Astrocyte of the spinal cord (primary cell): Measurements from ENCODE around the gene SPRTN.

Source experiments
- DNase-seq: peaks from one replicate; pipeline ENCODE4 v3.0.0; 2011; ENCODE audit warnings: low read depth, low spot score
- H3K4me3 ChIP-seq: 2 replicates; pipeline ENCODE4 v1.5.1; 2011; ENCODE audit warnings: low read depth, mild to moderate bottlenecking, low read length, moderate library complexity
- in situ Hi-C: cut with HindIII; loops from 2 replicates; pipeline ENCODE4 v1.10.0; 2017; ENCODE audit warnings: low sequenced_read_pairs
- TF ChIP-seq, protein P1 (sequence below): IDR thresholded peaks from 2 replicates; pipeline ENCODE4 v1.5.1; 2012; ENCODE audit warnings: low read depth, mild to moderate bottlenecking, low read length, inconsistent platforms

SPRTN gene

DNA sequence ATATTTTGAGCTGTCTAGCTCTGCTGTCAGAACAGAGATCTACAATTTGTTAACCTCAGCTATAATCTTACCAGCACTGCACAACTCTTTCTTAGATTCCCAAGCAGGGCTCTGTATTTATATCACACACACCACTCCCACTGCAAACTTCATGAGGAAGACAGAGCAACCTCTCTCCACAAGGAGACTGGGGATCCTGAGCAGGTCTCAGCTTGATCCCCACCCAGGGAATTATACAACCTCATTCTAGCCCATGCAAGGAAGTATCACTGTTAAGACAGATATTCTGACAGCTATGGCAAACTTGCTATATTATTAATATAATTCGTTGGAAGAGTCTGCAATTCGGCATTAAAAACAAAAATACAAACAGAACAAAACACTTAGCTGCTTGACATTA lies 43.6 kb downstream of the SPRTN start:
- in situ Hi-C loops, result no loop called here
- TF ChIP-seq, protein P1, sequence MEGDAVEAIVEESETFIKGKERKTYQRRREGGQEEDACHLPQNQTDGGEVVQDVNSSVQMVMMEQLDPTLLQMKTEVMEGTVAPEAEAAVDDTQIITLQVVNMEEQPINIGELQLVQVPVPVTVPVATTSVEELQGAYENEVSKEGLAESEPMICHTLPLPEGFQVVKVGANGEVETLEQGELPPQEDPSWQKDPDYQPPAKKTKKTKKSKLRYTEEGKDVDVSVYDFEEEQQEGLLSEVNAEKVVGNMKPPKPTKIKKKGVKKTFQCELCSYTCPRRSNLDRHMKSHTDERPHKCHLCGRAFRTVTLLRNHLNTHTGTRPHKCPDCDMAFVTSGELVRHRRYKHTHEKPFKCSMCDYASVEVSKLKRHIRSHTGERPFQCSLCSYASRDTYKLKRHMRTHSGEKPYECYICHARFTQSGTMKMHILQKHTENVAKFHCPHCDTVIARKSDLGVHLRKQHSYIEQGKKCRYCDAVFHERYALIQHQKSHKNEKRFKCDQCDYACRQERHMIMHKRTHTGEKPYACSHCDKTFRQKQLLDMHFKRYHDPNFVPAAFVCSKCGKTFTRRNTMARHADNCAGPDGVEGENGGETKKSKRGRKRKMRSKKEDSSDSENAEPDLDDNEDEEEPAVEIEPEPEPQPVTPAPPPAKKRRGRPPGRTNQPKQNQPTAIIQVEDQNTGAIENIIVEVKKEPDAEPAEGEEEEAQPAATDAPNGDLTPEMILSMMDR, result no peak

DNA sequence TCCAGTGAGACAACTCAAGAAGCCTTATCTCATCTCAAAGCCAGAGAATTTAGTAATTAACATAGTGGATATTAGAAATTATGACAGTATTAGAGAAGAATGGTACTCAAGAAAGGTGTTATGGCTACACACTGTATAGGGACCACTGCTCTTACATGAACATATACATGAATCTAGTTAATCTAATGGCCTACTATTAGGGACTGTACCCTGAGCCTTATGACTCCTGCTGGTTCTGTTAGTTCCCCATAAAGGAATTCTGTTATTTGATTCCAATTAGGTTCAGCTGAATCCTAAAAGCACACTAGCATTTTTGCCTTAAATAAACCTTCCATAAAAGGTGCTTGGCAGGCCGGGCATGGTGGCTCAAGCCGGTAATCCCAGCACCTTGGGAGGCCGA lies 44.3 kb downstream of the SPRTN start:
- in situ Hi-C loops, result no loop called here
- no peak overlapping the region for H3K4me3 ChIP-seq
- TF ChIP-seq, protein P1, result no peak
- DNase-seq, result no peak

More for the DNA sequence above, 43.6 kb downstream of the SPRTN start:
- DNase-seq, result no peak
- no peak overlapping the region for H3K4me3 ChIP-seq

DNA sequence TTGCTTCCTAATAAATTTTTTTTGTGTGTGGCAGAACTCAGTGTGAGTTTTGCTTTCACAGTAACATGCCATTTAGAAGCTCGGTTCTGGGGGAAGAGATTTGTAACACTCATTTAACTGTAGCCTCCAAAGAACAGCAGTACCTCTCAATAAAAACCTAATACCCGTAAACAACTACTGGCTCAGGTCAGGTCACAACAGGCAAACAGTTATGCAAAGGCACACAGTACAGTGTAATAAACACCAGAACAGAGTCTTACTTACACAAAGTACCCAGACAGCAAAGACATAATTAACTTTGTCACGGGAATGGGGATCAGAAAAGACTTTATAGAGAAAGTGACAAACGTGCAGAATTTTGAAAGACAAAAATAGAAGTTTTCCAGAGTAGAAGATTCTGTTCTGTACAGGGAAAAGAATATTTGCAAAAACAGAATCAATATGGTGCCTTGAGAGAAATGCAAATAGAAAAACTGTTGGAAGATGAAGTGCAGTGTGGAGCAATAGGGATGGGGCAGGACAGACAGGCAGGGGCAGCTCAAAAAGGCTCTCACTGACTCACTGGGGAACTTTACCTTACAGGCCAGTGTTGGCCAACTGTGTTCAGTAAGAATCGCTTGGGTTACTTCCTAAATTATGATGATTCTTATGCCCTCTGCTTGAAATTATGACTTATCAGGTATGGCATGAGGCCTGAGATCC lies 45.2 kb downstream of the SPRTN start:
- in situ Hi-C loops, result no loop called here

DNA sequence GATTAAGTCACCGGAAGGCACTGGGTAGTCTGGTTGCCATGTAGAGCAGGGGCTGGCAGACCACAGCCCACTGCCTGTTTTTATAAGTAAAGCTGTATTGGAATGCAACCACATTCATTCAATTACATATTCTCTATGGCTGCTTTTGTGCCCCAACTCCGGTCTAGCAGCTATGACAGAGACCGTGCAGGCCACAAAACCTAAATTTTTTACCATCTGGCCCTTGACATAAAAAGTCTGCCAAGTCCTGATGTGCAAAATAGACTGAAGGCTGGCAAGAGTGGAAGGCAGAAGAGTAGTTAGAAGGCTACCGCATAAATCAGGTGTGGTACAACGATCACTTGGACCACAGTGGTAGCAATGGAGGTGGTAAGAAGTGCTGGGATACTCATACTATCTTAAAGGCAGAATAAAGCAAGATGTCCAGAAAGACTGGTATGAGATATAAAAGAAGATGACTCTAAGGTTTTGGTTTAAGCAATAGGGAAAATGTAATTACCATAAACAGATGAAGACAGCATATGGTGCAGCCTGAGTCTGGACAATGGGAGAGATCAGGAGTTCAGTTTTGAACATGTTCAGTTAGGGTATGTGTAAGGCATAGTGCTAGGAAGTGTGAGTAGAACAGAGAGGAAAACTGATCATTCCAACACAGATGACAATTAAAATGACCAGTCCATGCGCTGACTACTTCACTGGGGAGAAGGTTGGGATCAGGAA lies 46.8 kb downstream of the SPRTN start:
- in situ Hi-C loops, result no loop called here
- TF ChIP-seq, protein P1, result no peak
- DNase-seq, result no peak

More for the DNA sequence above, 45.2 kb downstream of the SPRTN start:
- H3K4me3 ChIP-seq, result no peak overlapping the region
- no peak for DNase-seq
- TF ChIP-seq, protein P1, result no peak

DNA sequence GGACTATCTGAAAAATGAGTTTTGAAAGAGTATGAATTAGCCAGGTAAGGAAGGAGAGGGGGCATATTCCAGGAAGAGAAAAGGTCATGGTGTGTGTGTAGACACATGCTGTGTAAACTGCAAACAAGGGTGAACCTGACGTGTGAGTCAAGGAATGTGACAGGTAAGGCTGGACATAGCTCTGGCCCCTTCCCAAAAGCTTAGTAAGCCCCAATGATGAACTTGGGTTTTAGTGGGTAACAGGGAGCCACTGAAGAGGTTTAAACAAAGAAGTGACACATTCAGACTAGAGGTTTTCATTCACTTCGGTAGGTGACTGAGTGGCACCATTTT lies 47.3 kb downstream of the SPRTN start:
- TF ChIP-seq, protein P1, result no peak
- in situ Hi-C loops, result no loop called here
- H3K4me3 ChIP-seq, result no peak overlapping the region
- DNase-seq, result no peak

More for the DNA sequence above, 46.8 kb downstream of the SPRTN start:
- H3K4me3 ChIP-seq, result no peak overlapping the region

DNA sequence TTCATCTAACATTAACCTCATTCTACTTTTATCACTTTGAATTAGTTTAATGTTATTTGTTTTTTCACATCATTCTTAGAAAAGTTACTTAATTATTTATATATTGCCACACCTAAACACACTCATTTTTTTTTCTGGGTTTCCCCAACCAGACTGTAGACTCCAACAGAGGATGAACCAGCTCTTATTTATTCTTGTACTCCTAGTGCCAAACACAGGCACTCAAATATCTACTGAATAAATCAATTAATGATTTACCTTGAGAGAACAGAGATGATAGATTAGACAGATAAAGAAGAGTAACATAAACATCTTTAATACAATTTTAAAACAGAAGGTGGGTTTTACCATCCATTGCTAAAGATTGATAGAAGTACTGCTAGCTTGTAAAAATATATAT lies 48.4 kb downstream of the SPRTN start:
- TF ChIP-seq, protein P1, result no peak
- DNase-seq, result no peak
- in situ Hi-C loops, result no loop called here
- no peak overlapping the region for H3K4me3 ChIP-seq
